ENCODE measurements around the gene DCAF15. TPM values are rescaled to one million over a fixed set of nuclear protein-coding genes. Genes with fewer than 3 reads are reported as not detected.

The DCAF15 gene
- polyA plus RNA-seq, 3 donors, result 2.8 to 116 (median 3.4) TPM

DNA sequence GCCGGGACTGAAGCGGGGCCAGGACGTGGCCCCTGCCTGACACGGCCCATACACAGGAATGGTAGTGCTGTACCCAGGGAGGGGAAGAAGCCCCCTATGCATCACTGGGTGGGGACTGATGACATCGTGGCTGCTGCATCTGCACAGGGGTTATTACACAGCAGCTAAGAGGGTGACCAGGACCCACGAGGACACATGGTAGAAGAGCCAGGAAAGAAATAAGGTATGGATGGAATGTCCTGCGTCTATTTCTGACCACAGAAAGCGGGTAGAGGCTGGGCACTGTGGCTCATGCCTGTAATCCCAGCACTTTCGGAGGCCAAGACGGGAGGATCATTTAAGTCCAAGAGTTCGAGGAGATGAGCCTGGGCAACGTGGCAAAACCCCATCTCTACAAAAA, 24.1 kb downstream of the DCAF15 start:
- Histone ChIP-seq H3K79me2 (ENCODE audit: insufficient read depth, low read length) (no peaks in the 10 kb centered on the region), H3K27ac (ENCODE audit: low read depth in 1 of 2, low read length in 2 of 2) (no peak overlapping the region), H4K20me1 (ENCODE audit: insufficient read depth, low read length) (no peaks in the 10 kb centered on the region), H3K9ac (ENCODE audit: insufficient read depth, low read length, poor library complexity, severe bottlenecking) (no peak overlapping the region), H3K27me3 (ENCODE audit: control insufficient read depth in 2 of 2, insufficient read depth in 2 of 2, low read length in 2 of 2) (no peaks in the 10 kb centered on the region), H3K9me3 (replicated peaks in 1 of 2; ENCODE audit: control insufficient read depth in 1 of 2, insufficient read depth in 1 of 2, low read length in 2 of 2) (no peaks in the 10 kb centered on the region), H3K4me2 (replicated peaks; ENCODE audit: extremely low read depth, low read length, poor library complexity, severe bottlenecking) (no peak overlapping the region), H3K36me3 (replicated peaks in 1 of 2; ENCODE audit: control insufficient read depth in 1 of 2, insufficient read depth in 2 of 2, low read length in 2 of 2) (peaks cover 29 to 51% of the 10 kb centered on the region in 2 donors), H2AFZ (ENCODE audit: insufficient read depth, low read depth, low read length, poor library complexity, severe bottlenecking) (no peak overlapping the region), H3K4me3 (replicated peaks in 1 of 3; ENCODE audit: low read depth in 2 of 3, low read length in 3 of 3) (no peak overlapping the region), H3K4me1 (ENCODE audit: control insufficient read depth in 1 of 2, insufficient read depth in 2 of 2, low read length in 2 of 2) (peaks cover 23 to 38% of the 10 kb centered on the region in 2 donors)
- Mint-ChIP-seq H3K4me1 (peaks cover 30% of the 10 kb centered on the region), H3K36me3 (peaks cover 36 to 67% of the 10 kb centered on the region in 2 donors), H3K9me3 (no peaks in the 10 kb centered on the region), H3K27me3 (ENCODE audit: low read depth in 3 of 3) (peaks cover 0 to 1% (median 0%) of the 10 kb centered on the region in 3 donors), H3K4me3 (peak overlapping the region in 1 of 2 donors; percentile 37), H3K27ac (peak overlapping the region in 3 of 7 donors; percentile 11 to 60 (median 23))
- TF ChIP-seq, protein P1, sequence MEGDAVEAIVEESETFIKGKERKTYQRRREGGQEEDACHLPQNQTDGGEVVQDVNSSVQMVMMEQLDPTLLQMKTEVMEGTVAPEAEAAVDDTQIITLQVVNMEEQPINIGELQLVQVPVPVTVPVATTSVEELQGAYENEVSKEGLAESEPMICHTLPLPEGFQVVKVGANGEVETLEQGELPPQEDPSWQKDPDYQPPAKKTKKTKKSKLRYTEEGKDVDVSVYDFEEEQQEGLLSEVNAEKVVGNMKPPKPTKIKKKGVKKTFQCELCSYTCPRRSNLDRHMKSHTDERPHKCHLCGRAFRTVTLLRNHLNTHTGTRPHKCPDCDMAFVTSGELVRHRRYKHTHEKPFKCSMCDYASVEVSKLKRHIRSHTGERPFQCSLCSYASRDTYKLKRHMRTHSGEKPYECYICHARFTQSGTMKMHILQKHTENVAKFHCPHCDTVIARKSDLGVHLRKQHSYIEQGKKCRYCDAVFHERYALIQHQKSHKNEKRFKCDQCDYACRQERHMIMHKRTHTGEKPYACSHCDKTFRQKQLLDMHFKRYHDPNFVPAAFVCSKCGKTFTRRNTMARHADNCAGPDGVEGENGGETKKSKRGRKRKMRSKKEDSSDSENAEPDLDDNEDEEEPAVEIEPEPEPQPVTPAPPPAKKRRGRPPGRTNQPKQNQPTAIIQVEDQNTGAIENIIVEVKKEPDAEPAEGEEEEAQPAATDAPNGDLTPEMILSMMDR (IDR thresholded peaks at IDR 0.05), result no peak
- DNase-seq, result no peak
- intact Hi-C loops (cut with micrococcal nuclease), result no loop called here
- WGBS (ENCODE audit: insufficient coverage), result 92% methylated on average over 7 of the region's 12 CpGs

DNA sequence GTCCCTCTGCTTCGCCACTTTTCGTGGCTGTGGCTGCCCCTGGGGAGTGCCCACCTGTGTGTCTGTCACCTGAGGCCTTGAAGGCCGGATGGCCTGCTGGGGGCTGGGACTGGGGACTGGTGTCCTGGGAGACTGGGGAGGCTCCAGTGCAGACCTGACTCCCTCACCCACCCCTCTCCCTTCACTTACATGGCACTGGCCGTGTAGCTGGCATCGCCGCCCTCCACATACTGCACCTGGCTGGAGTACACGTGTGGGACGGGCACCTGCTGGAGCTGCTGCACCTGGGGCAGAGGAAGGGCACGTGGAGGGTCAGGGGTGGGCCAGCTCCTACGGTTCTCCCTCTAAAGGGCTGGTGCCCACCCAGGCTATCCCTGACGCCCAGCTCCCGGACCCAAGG, 25.5 kb downstream of the DCAF15 start:
- Histone ChIP-seq H3K36me3 (replicated peaks in 1 of 2; ENCODE audit: control insufficient read depth in 1 of 2, insufficient read depth in 2 of 2, low read length in 2 of 2) (peaks cover 25 to 51% of the 10 kb centered on the region in 2 donors), H3K4me3 (replicated peaks in 1 of 3; ENCODE audit: low read depth in 2 of 3, low read length in 3 of 3) (peak overlapping the region in 1 of 3 experiments; percentile 78), H2AFZ (ENCODE audit: insufficient read depth, low read depth, low read length, poor library complexity, severe bottlenecking) (peak overlapping the region; percentile 78), H4K20me1 (ENCODE audit: insufficient read depth, low read length) (no peaks in the 10 kb centered on the region), H3K4me1 (ENCODE audit: control insufficient read depth in 1 of 2, insufficient read depth in 2 of 2, low read length in 2 of 2) (peaks cover 27 to 45% of the 10 kb centered on the region in 2 donors), H3K4me2 (replicated peaks; ENCODE audit: extremely low read depth, low read length, poor library complexity, severe bottlenecking) (peak overlapping the region; percentile 73), H3K9ac (ENCODE audit: insufficient read depth, low read length, poor library complexity, severe bottlenecking) (no peak overlapping the region), H3K79me2 (ENCODE audit: insufficient read depth, low read length) (no peaks in the 10 kb centered on the region), H3K27me3 (ENCODE audit: control insufficient read depth in 2 of 2, insufficient read depth in 2 of 2, low read length in 2 of 2) (no peaks in the 10 kb centered on the region), H3K9me3 (replicated peaks in 1 of 2; ENCODE audit: control insufficient read depth in 1 of 2, insufficient read depth in 1 of 2, low read length in 2 of 2) (no peaks in the 10 kb centered on the region), H3K27ac (ENCODE audit: low read depth in 1 of 2, low read length in 2 of 2) (peak overlapping the region; percentile 31 to 76)
- Mint-ChIP-seq H3K4me3 (peak overlapping the region; percentile 71 to 82), H3K27ac (peak overlapping the region; percentile 80 to 91 (median 84)), H3K27me3 (ENCODE audit: low read depth in 3 of 3) (peaks cover 0 to 1% (median 0%) of the 10 kb centered on the region in 3 donors), H3K36me3 (peaks cover 44 to 67% of the 10 kb centered on the region in 2 donors), H3K9me3 (no peaks in the 10 kb centered on the region), H3K4me1 (peaks cover 36% of the 10 kb centered on the region)
- WGBS (ENCODE audit: insufficient coverage), result 85% methylated on average over 7 of the region's 12 CpGs
- intact Hi-C loops (cut with micrococcal nuclease), result no loop called here
- TF ChIP-seq, protein P1 (IDR thresholded peaks at IDR 0.05), result no peak
- peak in 1 of 3 donors; percentile 4 for DNase-seq
